ENCODE results near the gene VPS26C.

GRCh38 chr21:37227071-37228002 is 39.8 kb downstream of the VPS26C start:
- TF ChIP-seq, protein P1, sequence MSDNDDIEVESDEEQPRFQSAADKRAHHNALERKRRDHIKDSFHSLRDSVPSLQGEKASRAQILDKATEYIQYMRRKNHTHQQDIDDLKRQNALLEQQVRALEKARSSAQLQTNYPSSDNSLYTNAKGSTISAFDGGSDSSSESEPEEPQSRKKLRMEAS (CRISPR knock-in tag; IDR thresholded peaks at IDR 0.05): no peak
- TF ChIP-seq ESRRA (CRISPR knock-in tag; IDR thresholded peaks at IDR 0.05; ENCODE audit: borderline replicate concordance) (no peak), ERG (CRISPR knock-in tag; IDR thresholded peaks at IDR 0.05) (no peak)
- TF ChIP-seq, protein P2, sequence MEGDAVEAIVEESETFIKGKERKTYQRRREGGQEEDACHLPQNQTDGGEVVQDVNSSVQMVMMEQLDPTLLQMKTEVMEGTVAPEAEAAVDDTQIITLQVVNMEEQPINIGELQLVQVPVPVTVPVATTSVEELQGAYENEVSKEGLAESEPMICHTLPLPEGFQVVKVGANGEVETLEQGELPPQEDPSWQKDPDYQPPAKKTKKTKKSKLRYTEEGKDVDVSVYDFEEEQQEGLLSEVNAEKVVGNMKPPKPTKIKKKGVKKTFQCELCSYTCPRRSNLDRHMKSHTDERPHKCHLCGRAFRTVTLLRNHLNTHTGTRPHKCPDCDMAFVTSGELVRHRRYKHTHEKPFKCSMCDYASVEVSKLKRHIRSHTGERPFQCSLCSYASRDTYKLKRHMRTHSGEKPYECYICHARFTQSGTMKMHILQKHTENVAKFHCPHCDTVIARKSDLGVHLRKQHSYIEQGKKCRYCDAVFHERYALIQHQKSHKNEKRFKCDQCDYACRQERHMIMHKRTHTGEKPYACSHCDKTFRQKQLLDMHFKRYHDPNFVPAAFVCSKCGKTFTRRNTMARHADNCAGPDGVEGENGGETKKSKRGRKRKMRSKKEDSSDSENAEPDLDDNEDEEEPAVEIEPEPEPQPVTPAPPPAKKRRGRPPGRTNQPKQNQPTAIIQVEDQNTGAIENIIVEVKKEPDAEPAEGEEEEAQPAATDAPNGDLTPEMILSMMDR (IDR thresholded peaks at IDR 0.05): no peak
